ENCODE data around the gene POLD3.
A peak's percentile ranks its signal among the peaks of the same experiment; 100 is the strongest.

Gene POLD3

DNA sequence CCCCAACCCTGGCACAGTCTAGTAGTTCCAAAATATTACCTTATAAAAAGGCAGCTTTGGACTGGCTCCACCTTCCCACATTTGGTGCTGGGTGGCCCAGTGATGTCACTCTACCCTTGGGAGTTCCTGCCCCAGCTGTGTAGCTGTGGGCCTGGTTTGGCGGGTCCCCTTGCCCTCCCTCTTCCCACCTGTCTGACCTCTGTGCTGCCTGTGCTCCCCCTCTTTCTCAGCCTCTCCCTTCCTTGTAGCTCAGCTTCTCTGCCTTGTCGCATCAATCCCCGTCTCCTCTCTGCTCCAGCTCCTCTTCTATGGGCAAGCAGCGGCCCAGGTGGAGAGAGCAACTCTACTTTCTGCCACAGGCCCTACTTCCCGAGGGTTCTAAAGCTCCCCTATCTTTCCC, 84.2 kb downstream of the POLD3 start:
- no peak for DNase-seq

DNA sequence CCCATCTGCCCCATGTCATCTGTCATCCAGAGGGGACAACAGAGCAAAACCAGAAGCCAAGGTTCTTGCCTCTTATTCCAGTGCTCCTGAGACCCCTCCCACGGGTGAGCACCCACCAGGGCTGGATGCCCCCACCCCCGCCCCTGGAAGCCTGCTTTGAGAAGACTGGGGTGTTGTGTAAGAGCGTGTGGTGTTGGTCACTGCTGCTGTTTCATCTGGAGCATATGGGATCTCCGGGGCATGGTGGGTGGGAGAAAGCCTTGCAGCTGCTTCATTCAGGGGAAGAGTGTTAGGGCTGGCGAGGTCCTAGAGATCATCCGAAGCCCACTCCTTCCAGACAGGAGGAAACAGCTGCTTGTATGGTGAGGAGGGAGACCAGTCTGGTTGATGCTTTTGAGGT, 84.7 kb downstream of the POLD3 start:
- DNase-seq = no peak

DNA sequence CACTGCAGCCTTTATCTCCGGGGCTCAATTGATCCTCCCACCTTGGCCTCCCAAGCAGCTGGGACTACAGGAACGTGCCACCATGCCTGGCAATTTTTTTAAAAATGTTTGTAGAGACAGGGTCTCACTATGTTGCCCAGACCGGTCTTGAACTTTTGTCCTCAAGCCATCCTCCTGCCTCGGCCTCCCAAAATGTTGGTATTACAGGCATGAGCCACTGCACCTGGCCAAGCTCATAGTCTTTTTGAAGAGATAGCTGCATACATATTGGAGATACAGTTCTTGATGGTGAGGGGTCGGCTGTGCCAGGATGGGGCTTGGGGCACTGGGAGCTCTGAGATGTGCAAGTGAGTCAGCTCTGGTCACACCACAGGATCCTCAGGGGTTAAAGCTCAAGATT, 85.7 kb downstream of the POLD3 start:
- no peak for DNase-seq

DNA sequence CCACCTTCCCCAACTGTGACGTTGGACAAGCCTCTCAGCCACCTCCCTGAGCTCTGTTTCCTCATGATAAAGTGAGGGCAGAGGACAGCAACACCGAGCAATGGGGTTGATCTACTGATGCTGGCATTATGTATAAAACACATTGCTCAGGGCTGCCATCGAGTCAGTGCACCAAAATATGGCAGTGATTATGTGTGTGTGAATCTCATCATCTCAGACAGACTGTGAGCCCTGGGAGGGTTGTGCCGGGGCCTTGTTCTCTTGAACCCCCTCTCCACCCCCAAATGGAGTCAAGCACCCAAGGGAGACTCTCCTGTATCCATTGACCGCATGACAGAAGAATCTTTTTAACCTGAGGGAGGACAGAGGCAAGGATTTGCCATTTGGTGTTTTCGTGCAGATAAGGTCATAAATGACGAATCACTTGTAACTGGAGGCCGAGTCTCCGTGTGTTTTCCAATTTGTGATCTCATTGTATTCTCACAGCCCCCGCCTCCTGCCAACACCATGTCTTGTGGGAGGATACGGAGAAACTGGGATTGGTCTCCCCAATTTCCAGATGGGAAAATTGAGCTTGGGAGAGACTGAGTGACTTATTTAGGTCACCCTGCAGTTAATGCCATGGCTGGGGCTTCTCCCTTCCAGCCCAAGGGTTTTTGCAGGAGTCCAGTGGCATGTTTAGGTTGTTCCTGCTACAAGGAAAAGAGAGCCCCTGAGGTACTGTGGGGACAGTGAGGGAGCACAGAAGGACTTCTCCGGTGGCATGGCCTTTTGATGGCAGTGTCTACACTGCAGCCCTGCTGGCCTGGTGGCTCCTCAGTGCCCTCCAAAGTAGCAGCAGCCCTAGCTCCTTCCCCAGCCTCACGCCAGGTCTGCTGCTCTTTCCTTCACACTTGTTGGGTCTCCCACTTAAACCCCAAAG, 86.5 kb downstream of the POLD3 start:
- DNase-seq = no peak

DNA sequence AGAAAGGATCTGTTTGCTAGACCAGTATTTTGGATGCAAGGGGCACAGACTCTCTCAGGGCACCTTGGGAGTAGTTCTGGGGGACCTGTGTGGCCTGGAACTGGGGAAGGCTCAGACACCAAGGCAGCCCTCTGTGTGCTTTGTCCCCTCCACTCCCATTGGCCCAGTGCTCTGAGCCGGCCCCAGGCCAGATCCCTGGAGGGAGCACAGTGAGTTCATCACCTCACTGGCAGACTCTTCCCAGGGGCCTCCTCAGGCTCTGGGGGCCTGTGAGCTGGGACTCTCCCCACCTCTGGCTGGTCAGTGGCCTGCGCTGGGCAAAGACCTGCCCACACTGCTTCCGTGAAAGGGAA, 87.1 kb downstream of the POLD3 start:
- DNase-seq = no peak

DNA sequence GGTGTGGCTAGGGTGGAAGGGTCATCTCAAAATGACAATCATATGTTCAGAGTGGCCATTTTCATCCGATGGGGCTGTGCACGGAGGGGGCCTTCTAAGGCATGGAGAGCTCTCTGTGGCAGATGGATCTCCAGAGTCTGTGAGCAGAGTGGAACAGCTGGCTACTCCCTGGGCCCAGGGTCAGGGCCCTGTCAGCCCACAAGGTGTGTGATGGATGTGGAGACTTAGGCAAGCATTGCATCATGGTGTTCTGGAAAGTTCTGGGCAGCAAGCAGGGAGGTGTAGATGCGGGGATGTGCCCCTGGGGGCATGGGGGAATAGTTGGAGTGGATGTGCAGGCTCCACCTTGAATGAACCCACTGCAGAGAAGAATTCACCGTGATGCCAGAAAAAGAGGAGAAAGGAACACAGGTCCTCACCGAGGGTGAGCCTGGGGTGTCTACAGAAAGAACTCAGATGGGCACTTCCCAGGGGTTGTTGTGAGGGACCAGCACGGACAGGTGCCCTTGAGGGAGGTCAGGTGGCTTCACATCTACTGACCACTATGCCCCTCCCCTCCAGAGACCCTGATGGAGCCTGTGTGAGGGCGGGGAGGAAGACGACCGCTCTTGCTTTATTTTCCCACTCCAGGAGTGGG, 87.8 kb downstream of the POLD3 start:
- DNase-seq = no peak

DNA sequence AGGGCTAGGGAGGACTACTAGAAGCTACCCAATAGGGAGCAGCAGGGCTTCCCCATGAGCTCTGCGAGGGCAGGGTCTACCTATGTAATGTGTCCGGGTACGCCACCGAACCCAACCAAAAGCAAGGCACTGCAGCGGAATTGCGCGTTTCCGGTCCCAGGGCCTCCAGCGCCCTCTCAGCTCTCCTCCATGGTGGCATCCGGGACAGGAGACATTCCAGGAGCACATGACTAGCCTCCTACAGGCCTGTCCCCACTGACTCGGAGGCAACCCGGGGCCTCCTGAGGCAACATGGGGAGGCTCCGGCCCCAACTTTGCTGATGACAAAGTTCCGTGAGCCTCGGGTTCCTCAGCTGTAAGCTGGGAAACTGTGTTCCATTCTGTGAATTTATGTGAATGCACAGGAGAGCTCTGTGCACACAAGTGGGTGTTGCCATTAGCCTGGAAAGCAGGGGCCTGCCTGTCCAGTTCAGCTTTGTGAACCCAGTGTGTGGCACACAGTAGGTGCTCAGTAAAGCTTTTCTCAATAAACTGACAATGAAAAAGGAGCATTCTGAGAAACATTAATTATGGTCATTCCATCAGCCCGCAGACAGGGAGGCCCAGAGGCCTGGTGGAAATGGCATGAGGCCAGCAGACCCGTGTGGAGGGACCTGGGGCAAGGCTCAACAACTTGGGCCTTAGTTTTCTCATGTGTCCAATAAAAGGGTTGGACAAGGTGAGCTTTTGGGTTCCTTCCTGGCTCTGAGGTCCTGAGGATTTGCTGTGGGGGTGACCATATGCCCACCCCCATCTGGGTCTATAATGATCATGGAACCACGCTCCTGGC, 88.5 kb downstream of the POLD3 start:
- no peak for DNase-seq

DNA sequence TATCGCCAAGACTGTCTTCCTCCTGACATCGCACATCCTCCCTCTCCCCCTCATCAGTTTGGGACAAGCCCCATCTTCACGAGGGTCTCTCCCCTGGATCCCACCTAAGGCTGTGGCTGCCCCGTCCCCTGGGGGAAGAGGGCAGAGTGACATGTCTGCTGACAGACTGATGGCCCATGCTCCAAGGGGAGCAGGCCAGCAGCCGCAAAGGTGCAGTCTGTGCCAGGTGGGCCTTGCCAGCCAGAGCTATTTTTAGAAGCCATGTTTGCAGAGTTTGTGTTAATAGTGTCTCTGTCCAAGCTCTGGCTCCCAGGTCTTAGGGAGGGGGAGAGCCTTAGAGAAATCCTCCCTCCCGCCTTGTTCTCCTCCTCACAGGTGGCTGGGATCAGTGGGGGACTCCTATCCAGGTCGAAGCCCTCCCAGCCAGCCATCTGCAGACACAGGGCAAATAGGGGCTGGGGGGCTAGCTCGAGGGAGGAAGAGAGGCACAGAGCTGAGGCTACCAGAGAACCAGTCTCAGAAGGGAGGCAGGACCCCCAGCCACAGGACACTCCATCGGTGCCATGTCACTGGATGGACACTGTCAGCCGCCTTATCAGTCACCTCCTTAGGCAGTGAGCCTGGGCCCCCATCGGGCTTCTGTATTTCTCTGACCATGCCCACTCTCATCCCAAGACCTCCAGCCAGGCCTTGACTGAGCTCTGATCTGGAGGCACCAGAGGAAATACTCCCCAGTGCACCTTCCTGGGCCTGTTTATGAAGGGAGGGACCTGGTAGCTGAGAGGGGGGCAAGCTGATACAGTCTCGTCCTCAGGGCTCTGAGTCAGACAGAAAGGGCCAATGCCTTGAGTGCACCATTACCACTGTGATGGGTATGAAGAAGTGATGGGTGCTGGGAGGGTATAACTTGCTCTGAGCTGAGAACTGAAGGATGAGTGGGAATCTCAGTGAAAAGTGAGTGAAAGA, 89.6 kb downstream of the POLD3 start:
- DNase-seq = no peak

DNA sequence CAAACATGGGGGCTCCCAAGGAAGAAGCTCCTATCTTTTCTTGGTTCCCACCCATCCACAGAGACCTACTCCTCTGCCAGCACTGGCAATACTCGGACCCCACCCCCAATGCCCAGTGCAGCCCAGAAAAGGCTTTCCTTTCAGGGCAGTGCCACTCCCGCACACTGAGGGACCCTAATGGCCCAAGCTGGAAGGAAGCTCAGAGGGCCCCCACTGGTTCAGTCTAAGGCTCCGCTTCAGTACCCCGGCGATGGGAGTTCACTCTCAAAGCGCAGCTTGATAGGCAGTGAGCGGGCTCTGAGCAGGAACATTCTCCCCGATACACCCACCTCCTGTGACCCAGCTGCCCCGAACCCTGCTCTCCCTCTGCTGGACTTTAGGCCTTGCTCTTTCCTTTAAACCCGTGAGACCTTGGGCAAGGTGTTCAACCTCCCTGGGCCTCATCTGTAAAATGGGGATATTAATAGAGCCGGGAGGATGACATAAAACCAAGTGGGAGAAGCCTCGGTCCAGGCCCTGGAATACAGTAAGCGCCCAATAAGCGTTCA, 90.4 kb downstream of the POLD3 start:
- no peak for DNase-seq

DNA sequence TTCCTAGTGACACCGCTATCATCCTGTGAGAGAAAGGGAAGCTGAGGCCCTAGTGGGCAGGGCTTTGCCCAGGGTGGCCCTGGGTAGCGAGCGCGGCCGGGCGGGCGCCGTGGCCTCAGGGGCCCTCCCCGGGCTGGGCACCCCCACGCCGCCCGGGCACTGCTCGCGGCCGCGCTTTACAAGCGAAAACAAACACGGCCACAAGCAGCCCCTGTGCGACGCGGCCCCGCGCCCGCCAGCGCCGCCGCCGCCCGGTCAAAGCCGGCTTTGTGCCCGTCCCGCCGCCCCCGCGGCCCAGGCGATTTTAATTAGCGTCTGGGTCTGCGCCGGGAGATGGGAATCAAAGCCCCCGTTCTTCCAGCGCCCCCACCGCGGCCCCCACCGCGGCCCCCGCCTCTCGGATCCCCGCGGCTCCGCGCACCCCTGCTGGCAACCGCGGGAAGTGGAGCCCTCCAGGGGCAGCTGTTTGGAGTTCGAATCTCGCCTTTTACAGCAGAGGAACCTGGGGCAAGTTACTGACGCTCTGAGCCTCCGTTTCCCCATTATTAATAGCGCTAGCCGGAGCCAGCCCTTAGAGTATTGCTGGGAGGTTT, 91.0 kb downstream of the POLD3 start:
- DNase-seq = no peak

DNA sequence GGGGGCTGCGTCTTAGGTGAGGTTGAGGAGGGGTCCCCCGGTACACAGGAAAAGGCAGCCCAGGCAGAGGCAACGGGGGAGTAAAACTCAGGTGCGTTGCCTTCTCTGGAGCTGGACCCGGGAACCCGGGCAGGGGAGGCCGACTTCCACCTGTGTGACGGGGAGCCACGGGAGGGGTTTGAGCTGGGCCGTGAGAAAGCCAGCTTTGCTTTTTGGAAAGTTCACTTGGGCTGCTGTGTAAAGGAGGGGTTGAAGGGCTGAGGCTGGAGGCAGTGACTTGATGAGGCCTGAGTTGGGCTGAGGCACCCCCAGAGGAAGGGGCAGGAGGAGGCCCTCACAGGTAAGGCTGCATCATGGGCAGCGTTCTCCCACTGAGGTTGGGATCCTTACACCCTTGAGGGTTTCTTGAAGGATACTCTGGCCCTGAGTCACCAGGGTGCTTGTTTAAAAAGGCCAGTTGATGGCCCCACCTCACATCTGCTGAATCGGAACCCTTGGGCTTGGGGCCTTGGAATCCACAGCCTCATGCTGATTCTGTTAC, 91.6 kb downstream of the POLD3 start:
- DNase-seq = no peak

DNA sequence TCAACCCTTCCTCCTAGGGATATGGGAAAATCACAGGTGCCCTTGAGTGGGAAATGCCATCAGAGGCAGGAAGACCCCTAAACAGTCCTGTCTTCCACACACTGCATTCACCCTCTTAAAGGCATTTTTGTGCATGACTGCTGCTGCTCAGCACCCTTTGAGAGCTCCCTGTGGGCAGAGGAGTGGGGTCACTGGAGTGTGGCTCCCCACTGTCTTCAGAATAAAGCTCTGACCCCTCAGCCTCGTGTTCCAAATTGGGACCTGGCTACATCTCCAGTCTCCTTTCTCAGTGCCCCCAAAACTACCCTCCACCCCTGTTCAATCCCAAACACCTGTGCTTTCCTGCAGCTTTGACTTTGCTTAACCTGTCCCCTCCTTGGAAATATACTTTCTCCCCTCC, 92.3 kb downstream of the POLD3 start:
- no peak for DNase-seq

DNA sequence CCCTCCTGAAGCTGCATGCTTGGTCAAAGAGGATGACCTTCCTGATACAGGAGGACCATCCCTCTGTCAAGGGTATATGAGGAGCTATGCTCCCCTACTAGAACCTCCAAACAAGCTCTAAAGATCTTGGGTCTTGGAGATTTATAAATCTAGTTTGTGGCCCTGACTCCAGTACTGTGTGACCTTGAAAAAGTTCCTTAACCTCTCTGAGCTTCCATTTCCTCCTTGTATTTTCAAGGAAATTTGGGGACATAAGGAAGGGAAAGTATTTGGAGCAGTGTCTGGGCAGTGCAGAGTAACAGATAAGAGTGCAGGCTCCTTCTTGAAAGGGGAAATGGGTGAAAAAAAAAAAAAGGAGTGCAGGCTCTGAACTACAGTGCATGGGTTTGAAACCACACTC, 93.0 kb downstream of the POLD3 start:
- no peak for DNase-seq

DNA sequence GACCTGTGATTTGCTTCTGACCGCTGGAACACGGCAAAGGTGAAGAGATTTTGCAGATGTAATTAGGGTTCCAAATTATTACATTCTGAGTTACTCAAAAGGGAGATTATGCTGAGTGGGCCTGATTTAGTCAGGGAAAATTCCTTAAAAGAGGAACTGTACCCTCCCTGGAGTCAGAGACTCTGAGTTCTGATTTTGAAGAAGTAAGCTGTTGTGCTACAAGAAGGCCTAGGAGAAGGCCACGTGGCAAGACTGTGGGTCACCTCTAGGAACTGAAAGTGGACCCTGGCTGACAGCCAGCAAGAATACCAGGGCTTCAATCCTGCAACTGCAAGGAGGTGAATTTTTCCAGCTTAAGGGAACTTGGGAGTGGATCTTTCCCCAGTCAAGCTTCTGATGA, 93.5 kb downstream of the POLD3 start:
- peak; percentile 18 for DNase-seq

DNA sequence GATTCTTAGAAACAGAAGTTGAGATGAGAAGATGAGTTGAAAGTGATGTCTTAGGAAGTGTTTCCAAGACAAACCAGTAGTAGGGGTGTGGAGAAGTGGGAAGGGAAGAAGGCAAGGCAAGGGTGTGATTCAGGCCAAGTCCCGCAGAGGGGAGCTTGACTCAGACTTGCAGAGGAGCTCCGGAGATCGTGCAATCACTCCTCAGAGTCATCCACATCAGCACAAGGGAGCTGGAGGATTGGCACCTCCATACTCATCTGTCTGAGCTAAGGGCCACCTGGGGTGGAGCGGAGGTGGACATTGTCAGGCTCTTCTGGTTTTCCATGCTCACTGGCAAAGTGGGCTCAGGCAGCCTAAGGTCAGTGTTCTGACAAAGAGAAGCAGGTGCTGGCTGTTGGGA, 94.4 kb downstream of the POLD3 start:
- no peak for DNase-seq

DNA sequence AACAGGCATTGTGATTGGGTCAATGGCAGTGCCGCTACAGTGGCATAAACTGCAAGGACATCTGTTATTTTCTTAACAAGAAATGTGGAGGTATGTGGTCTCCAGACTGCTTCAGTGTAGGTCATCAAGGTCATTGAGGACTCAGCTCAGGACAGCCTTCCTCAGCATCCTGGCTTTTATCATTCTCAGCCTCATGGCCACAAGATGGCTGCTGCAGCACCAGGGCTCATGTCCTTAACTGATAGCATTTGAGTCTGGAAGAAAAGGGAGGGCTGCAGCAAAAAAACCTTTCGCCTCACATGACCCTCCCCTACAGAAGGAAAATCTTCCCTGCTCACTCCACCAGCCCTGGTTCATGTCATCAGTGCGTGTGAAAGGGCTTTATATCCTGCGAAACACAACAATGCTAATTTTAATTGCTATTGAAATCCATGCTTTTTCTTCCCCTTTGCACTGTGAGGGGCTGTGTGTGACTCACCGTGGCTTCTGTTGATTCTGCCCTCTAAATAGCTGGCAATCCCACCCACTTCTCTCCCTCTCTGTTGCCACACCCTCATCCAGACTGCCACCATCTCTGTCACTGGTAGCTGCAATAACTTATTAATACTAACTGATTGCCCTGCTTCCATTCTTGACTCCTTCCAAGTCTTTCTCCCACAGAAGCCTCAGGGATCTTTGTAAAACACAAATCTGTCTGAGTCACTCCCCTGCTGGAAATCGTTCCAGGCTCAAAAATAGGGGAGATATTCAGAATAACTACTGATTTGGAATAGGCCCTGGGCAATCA, 95.0 kb downstream of the POLD3 start:
- no peak for DNase-seq

DNA sequence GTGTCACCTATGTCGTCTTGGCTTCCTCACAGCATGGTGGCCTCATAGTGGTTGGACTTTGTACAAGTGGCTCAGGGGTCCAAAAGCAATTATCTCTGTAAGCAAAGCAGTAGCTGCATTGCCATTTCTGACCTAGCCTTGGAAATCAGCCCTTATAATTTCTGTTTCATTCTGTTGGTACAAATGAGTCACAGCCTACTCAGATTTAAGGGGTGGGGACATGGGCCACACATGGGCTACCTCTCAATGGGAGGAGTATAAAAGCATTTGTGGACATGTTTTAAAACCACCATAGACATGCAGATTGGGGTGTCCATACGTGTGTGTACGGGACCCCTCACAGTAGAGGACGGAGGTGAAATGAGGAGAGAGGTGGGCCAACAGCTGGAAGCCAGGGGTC, 97.3 kb downstream of the POLD3 start:
- DNase-seq = no peak

DNA sequence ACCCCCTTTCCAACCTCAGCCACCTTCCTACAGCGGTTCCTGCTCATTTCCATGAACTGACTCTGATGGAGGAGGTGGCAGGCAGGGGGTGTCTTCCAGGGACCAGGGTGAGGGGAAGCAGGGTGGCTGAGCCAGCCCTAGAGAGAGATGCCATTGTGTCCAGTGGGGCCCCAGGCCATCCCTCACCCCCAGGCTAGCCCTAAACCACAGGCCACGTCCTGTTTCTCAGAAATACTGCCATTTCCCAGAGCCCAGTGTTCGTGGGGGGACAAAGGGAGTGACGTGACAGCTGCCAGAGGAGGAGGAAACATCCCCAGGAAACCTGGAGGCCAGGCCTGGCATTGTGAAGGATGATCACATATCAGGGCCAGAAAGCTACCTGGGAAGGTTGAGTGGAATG, 99.4 kb downstream of the POLD3 start:
- DNase-seq = no peak

Data from CD4-positive, alpha-beta T cell treated with Interferon gamma for 1 hour (primary cell).